ENCODE data around the gene LAMC3.

The LAMC3 gene

DNA sequence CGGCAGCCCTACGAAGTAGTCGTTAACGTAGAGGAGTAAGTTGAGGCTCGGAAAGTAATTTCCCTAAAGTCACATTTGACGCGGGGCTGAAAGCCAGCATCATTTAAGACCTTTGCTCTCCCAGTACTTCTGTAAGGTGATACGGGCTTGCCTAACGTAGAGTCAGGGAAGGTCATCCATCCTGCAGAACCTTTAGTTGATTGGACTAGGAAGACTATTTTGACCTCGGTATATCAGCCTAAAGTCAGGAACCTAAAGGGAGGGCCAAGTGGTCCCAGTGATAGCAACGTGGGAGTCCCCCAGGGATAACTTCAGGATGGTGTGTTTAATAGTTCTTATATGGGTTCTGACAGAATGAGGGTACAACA is 117.1 kb downstream of the LAMC3 start:
- TF ChIP-seq, protein P1, sequence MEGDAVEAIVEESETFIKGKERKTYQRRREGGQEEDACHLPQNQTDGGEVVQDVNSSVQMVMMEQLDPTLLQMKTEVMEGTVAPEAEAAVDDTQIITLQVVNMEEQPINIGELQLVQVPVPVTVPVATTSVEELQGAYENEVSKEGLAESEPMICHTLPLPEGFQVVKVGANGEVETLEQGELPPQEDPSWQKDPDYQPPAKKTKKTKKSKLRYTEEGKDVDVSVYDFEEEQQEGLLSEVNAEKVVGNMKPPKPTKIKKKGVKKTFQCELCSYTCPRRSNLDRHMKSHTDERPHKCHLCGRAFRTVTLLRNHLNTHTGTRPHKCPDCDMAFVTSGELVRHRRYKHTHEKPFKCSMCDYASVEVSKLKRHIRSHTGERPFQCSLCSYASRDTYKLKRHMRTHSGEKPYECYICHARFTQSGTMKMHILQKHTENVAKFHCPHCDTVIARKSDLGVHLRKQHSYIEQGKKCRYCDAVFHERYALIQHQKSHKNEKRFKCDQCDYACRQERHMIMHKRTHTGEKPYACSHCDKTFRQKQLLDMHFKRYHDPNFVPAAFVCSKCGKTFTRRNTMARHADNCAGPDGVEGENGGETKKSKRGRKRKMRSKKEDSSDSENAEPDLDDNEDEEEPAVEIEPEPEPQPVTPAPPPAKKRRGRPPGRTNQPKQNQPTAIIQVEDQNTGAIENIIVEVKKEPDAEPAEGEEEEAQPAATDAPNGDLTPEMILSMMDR (IDR thresholded peaks at IDR 0.05): no peak

DNA sequence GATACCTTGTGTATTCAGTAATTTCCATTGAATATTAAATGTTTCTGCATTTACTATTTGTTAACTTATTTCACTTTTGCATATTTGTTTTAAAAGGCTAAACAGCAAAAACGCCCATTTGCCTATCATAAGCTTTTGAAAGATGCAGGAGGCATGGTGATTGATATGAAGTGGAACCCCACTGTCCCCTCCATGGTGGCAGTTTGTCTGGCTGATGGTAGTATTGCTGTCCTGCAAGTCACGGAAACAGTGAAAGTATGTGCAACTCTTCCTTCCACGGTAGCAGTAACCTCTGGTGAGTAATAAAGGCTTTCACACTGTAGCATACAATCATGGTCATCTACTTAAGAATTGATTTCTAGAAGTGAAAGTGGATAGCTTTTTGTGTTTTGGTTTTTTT is 120.2 kb downstream of the LAMC3 start:
- TF ChIP-seq, protein P1 (IDR thresholded peaks at IDR 0.05): no peak

DNA sequence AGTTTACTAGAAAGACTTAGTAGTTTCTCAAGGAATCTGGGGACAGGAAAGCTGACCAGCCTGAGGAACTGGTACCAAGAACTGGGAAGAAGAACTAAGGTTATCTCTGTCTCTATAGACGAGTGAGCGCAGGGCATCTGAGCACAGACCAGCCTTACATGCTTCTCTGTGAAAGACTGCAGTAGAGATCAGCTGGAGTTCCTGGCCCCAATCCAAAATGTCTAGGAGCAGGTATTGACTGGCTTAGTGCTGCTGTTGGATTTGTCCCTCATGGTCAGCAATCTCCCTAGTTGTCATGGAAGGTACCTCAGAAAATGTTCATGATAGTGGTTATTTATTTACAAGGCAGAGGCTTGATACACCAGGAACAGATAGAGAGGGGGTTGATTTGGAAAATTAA is 129.7 kb downstream of the LAMC3 start:
- TF ChIP-seq, protein P1 (IDR thresholded peaks at IDR 0.05): no peak

DNA sequence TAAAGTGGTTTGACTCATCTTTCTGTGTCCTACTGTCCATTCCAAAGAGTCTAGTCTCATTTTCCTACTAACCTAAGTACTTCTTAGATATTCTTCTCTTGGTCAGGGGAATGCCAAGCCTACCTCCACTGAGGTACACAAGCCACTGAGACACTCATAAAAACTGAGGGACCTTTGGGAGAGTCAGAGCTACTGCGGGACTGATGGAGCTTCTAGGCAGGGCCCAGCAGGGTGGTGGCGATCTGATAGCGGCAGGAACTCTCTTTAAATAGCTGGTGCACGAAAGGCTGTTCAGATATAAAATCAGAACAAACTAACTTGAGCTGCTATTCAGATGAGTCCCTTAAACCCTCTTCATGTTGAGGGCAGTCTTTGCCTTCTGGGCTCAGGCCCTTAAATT is 131.1 kb downstream of the LAMC3 start:
- TF ChIP-seq, protein P1 (IDR thresholded peaks at IDR 0.05): no peak

DNA sequence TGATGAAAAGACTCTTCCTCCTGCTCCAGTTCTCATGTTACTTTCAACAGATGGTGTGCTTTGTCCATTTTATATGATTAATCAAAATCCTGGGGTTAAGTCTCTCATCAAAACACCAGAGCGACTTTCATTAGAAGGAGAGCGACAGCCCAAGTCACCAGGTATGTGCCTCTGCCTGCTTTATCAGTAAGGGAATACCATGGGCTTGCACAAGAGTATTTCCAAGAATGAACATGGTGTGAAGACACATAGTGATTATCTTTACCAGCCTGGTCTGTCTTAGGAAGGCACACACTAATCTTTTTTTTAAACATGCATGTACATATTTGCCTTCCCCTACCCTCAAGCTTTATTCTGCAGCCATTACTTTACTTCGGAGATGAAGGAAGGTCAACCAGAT is 131.6 kb downstream of the LAMC3 start:
- TF ChIP-seq, protein P1 (IDR thresholded peaks at IDR 0.05): no peak

DNA sequence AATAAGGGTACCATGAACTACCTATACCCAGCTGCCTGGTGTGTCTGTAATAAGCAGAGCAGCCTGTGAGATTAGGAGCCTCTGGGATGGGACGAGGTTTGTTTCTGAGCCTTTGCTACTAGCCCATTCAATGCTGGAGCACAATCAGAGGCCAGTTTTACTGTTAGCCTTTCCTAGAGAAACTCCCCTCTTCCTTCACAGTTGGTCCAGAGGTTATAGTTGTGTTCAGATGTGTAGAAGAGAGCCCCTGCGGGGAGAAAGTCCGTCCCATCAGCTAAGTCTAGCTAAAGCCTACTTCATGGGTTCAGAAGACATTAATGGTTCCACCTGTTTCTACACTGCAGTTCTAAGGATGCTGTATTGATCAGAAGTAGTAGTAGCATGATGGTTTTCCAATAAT is 133.2 kb downstream of the LAMC3 start:
- TF ChIP-seq, protein P1 (IDR thresholded peaks at IDR 0.05): no peak
